Measurements from ENCODE around the gene TTLL11.
"Not testable (repeated sequence)": the region's sequence is repeated elsewhere in the genome, so short reads cannot be mapped to it uniquely, and the experiment has no call there.

Gene TTLL11

GRCh38 chr9:122125158-122125508 lies 32.0 kb upstream of the TTLL11 start:
- DNase-seq, result peak; percentile 76 to 82

GRCh38 chr9:122124528-122124927 lies 31.4 kb upstream of the TTLL11 start:
- no peak for DNase-seq

- DNase-seq, result no peak
Measured at GRCh38 chr9:122124048-122124447, 30.9 kb upstream of the TTLL11 start.

- DNase-seq, result peak; percentile 70 to 79
Measured at GRCh38 chr9:122122903-122123632, 30.0 kb upstream of the TTLL11 start.

- DNase-seq, result no peak
Measured at GRCh38 chr9:122122468-122122867, 29.4 kb upstream of the TTLL11 start.

GRCh38 chr9:122121931-122122330 lies 28.8 kb upstream of the TTLL11 start:
- no peak for DNase-seq

- no peak for DNase-seq
Measured at GRCh38 chr9:122121391-122121790, 28.3 kb upstream of the TTLL11 start.

GRCh38 chr9:122120316-122121071 lies 27.4 kb upstream of the TTLL11 start:
- no peak for DNase-seq

- DNase-seq, result no peak
Measured at GRCh38 chr9:122119721-122120120, 26.6 kb upstream of the TTLL11 start.

GRCh38 chr9:122119166-122119521 lies 26.0 kb upstream of the TTLL11 start:
- no peak for DNase-seq

- DNase-seq, result no peak
Measured at GRCh38 chr9:122118343-122119165, 25.4 kb upstream of the TTLL11 start.

GRCh38 chr9:122117241-122117640 lies 24.1 kb upstream of the TTLL11 start:
- DNase-seq, result not testable (repeated sequence)

GRCh38 chr9:122116448-122117173 lies 23.5 kb upstream of the TTLL11 start:
- no peak for DNase-seq

GRCh38 chr9:122116040-122116439 lies 22.9 kb upstream of the TTLL11 start:
- no peak for DNase-seq

GRCh38 chr9:122115176-122116035 lies 22.3 kb upstream of the TTLL11 start:
- DNase-seq, result no peak

- DNase-seq, result no peak
Measured at GRCh38 chr9:122113574-122113973, 20.5 kb upstream of the TTLL11 start.

GRCh38 chr9:122112238-122112637 lies 19.1 kb upstream of the TTLL11 start:
- no peak for DNase-seq

- no peak for DNase-seq
Measured at GRCh38 chr9:122111413-122112085, 18.4 kb upstream of the TTLL11 start.

- DNase-seq, result no peak
Measured at GRCh38 chr9:122110100-122110833, 17.2 kb upstream of the TTLL11 start.

GRCh38 chr9:122109035-122109813 lies 16.1 kb upstream of the TTLL11 start:
- DNase-seq, result no peak
